Fibroblast of skin of right biceps (primary cell): ENCODE data around the gene PREP.

ENCODE experiments used
- DNase-seq: peaks from one replicate; pipeline ENCODE4 v3.0.0-alpha.2; 2013

The PREP gene

GRCh38 chr6:105304825-105305224 lies 98.1 kb downstream of the PREP start:
- no peak for DNase-seq

- DNase-seq, result no peak
Measured at GRCh38 chr6:105304366-105304765, 98.5 kb downstream of the PREP start.

GRCh38 chr6:105302617-105303128 lies 100.2 kb downstream of the PREP start:
- DNase-seq, result no peak

- peak; percentile 19 for DNase-seq
Measured at GRCh38 chr6:105301756-105302616, 100.9 kb downstream of the PREP start.

- DNase-seq, result peak; percentile 52
Measured at GRCh38 chr6:105301072-105301503, 101.8 kb downstream of the PREP start.

GRCh38 chr6:105300090-105300489 lies 102.8 kb downstream of the PREP start:
- DNase-seq, result peak; percentile 70

GRCh38 chr6:105294129-105294528 lies 108.8 kb downstream of the PREP start:
- no peak for DNase-seq

GRCh38 chr6:105292689-105293339 lies 110.1 kb downstream of the PREP start:
- DNase-seq, result no peak

- no peak for DNase-seq
Measured at GRCh38 chr6:105291525-105291924, 111.4 kb downstream of the PREP start.

- DNase-seq, result no peak
Measured at GRCh38 chr6:105282631-105283585, 120.0 kb downstream of the PREP start.

GRCh38 chr6:105280033-105280432 lies 122.8 kb downstream of the PREP start:
- no peak for DNase-seq

GRCh38 chr6:105279463-105279862 lies 123.4 kb downstream of the PREP start:
- no peak for DNase-seq

- no peak for DNase-seq
Measured at GRCh38 chr6:105278813-105279212, 124.1 kb downstream of the PREP start.

- DNase-seq, result no peak
Measured at GRCh38 chr6:105278035-105278434, 124.8 kb downstream of the PREP start.

GRCh38 chr6:105276374-105276773 lies 126.5 kb downstream of the PREP start:
- no peak for DNase-seq

GRCh38 chr6:105275542-105275941 lies 127.3 kb downstream of the PREP start:
- DNase-seq, result no peak

- DNase-seq, result no peak
Measured at GRCh38 chr6:105274678-105275077, 128.2 kb downstream of the PREP start.

- no peak for DNase-seq
Measured at GRCh38 chr6:105273589-105273988, 129.3 kb downstream of the PREP start.

- peak; percentile 15 for DNase-seq
Measured at GRCh38 chr6:105272786-105273185, 130.1 kb downstream of the PREP start.

- peak; percentile 52 for DNase-seq
Measured at GRCh38 chr6:105270511-105270910, 132.4 kb downstream of the PREP start.

- DNase-seq, result no peak
Measured at GRCh38 chr6:105269390-105269789, 133.5 kb downstream of the PREP start.

- DNase-seq, result peak; percentile 37
Measured at GRCh38 chr6:105263685-105264610, 138.9 kb downstream of the PREP start.
